ENCODE results near the gene VAPB. TPM values are rescaled to one million over a fixed set of nuclear protein-coding genes. Genes with fewer than 3 reads are reported as not detected.

VAPB gene
- total RNA-seq, 1 experiment from 2014 or later = 46.6 TPM

DNA sequence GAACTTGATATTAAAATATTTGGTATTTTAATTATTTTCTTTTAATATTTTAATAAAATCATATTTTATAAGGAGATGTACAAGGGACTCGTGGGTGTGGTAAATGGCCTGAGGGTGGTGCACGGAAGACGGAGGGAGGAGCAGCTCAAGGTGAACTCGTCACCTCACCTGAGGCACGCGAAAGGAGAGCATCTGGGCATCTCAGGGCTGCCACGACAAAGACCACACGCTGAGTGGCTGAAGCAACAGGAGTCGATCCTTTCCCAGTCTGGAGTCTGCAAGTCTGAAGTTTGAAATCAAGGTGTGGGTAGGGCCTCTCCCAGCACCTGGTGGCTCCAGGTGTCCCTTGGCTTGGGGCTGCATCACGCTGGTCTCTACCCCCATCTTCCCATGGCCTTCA lies 86.4 kb downstream of the VAPB start:
- no peak overlapping the region for H3K4me3 Mint-ChIP-seq
- ChIA-PET CTCF (no interaction called here), POLR2A (no interaction called here)
- DNase-seq (ENCODE audit: low spot score) (no peak), ATAC-seq (no peak)
- no peak overlapping the region for H3K27ac Mint-ChIP-seq
- H3K9me3 Mint-ChIP-seq = peaks cover 29% of the 10 kb centered on the region
- peaks cover 17% of the 10 kb centered on the region for H3K36me3 Mint-ChIP-seq
- TF ChIP-seq ATF6 (CRISPR knock-in tag; IDR thresholded peaks at IDR 0.05) = no peak
- peaks cover 4% of the 10 kb centered on the region; the same call in 1 of the 2 replicates for H3K27me3 Mint-ChIP-seq (ENCODE audit: low read depth)
- H3K4me1 Mint-ChIP-seq = no peaks in the 10 kb centered on the region

DNA sequence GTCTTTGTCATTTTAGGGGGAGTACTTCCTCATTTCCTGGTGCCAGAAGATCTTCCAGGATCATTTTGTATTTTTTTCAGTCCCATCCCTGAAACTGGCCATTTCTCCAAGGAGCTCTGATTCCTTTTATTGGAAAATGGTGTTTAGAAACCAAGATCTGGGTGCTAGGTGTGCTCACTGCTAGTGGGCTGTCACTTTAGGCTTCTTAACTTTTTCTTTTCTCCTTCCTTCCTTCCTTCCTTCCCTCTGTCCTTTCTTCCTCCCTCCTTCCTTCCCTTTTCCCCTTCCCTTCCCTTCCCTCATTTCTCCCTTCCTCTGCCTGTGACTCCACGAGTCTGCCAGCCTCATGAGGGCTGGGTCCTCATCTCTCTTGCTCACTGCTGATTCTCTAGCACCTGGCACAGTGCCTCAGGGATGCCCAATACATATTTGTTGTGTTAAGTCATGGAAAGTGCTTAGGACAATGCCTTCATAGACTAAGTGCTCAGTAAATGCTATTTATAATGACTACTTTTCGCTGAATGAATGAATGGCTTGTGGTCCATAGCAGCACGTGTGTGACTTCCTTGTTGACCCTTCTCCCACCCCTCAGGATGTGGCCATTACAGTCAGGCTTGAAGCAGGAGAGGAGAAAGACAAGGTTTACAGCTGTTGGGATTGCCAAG lies 89.2 kb downstream of the VAPB start:
- H3K36me3 Mint-ChIP-seq = peaks cover 17% of the 10 kb centered on the region
- no peak for ATAC-seq
- H3K9me3 Mint-ChIP-seq = peaks cover 29% of the 10 kb centered on the region
- H3K4me1 Mint-ChIP-seq = peaks cover 10% of the 10 kb centered on the region
- POLR2A ChIA-PET = no interaction called here
- H3K4me3 Mint-ChIP-seq = no peak overlapping the region
- H3K27ac Mint-ChIP-seq = no peak overlapping the region
- TF ChIP-seq ZNF416 (CRISPR knock-in tag; IDR thresholded peaks at IDR 0.05) (no peak), ZNF425 (CRISPR knock-in tag; conservative IDR thresholded peaks at IDR 0.05) (no peak), ZNF138 (CRISPR knock-in tag; conservative IDR thresholded peaks at IDR 0.05) (no peak), OVOL2 (CRISPR knock-in tag; IDR thresholded peaks at IDR 0.05; ENCODE audit: borderline replicate concordance) (no peak), SP1 (CRISPR knock-in tag; conservative IDR thresholded peaks at IDR 0.05) (no peak), RORB (CRISPR knock-in tag; IDR thresholded peaks at IDR 0.05) (no peak), GTF2I (CRISPR knock-in tag; conservative IDR thresholded peaks at IDR 0.05) (no peak), NR3C1 (CRISPR knock-in tag; conservative IDR thresholded peaks at IDR 0.05; ENCODE audit: low read depth) (no peak), NR1H2 (CRISPR knock-in tag; IDR thresholded peaks at IDR 0.05) (no peak), TCF7 (CRISPR knock-in tag; IDR thresholded peaks at IDR 0.05; ENCODE audit: low read depth) (no peak), ZNF423 (CRISPR knock-in tag; IDR thresholded peaks at IDR 0.05) (no peak)
- TF ChIP-seq, protein P1, sequence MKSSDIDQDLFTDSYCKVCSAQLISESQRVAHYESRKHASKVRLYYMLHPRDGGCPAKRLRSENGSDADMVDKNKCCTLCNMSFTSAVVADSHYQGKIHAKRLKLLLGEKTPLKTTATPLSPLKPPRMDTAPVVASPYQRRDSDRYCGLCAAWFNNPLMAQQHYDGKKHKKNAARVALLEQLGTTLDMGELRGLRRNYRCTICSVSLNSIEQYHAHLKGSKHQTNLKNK (CRISPR knock-in tag; IDR thresholded peaks at IDR 0.05) = no peak
- TF ChIP-seq, protein P2, sequence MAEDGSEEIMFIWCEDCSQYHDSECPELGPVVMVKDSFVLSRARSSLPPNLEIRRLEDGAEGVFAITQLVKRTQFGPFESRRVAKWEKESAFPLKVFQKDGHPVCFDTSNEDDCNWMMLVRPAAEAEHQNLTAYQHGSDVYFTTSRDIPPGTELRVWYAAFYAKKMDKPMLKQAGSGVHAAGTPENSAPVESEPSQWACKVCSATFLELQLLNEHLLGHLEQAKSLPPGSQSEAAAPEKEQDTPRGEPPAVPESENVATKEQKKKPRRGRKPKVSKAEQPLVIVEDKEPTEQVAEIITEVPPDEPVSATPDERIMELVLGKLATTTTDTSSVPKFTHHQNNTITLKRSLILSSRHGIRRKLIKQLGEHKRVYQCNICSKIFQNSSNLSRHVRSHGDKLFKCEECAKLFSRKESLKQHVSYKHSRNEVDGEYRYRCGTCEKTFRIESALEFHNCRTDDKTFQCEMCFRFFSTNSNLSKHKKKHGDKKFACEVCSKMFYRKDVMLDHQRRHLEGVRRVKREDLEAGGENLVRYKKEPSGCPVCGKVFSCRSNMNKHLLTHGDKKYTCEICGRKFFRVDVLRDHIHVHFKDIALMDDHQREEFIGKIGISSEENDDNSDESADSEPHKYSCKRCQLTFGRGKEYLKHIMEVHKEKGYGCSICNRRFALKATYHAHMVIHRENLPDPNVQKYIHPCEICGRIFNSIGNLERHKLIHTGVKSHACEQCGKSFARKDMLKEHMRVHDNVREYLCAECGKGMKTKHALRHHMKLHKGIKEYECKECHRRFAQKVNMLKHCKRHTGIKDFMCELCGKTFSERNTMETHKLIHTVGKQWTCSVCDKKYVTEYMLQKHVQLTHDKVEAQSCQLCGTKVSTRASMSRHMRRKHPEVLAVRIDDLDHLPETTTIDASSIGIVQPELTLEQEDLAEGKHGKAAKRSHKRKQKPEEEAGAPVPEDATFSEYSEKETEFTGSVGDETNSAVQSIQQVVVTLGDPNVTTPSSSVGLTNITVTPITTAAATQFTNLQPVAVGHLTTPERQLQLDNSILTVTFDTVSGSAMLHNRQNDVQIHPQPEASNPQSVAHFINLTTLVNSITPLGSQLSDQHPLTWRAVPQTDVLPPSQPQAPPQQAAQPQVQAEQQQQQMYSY (CRISPR knock-in tag; IDR thresholded peaks at IDR 0.05) = no peak
- CTCF ChIA-PET = interaction anchor here (0.6 kb wide), 1 partner anchor 464 kb away, joined by 3 read pairs; no protein-coding TSS in a partner anchor
- DNase-seq (ENCODE audit: low spot score) = no peak
- peaks cover 4% of the 10 kb centered on the region; the same call in 1 of the 2 replicates for H3K27me3 Mint-ChIP-seq (ENCODE audit: low read depth)

Measured in WTC11 (cell line).